HepG2 (cell line): ENCODE measurements around the gene POLE. TPM values are rescaled to one million over a fixed set of nuclear protein-coding genes. Genes with fewer than 3 reads are reported as not detected.

Source experiments
- ATAC-seq: fragments of 200-7000 bp; cut with Tn5 transposase; 3 replicates; pipeline ENCODE4 v1.9.1; 2020; ENCODE audit warnings: mild to moderate bottlenecking, moderate library complexity
- BruUV-seq: library from RNA; stranded (reverse); fragments of 400-500 nt; replicated peaks from 2 replicates; lab custom pipeline; 2021; lab: Mats Ljungman, UMichigan
- CTCF ChIA-PET: fragments of 300-600 bp; formaldehyde crosslinking; extraction: SDS; loops from one replicate; lab custom pipeline; 2021; ENCODE audit warnings: low total read pairs, inconsistent platforms, low intra/inter-chr PET ratio; lab: Yijun Ruan, JAX
- POLR2A ChIA-PET: fragments of 350-600 bp; sonication (Branson Sonifier 250); formaldehyde crosslinking; loops from one replicate; lab custom pipeline; 2020; ENCODE audit warnings: antibody characterized with exemption, inconsistent platforms; lab: Yijun Ruan, JAX
- DNase-seq: peaks from one replicate; pipeline ENCODE4 v3.0.0-alpha.2; 2015; ENCODE audit warnings: low spot score
- FAIRE-seq: peaks from 3 replicates; lab custom pipeline; 2011; peaks lifted over from hg19 to GRCh38; lab: Jason Lieb, UNC
- H2AFZ ChIP-seq: one replicate; pipeline ENCODE4 v1.6.1; 2011; ENCODE audit warnings: low read length, inconsistent platforms
- H3K27ac ChIP-seq: fragments of 300-600 bp; 3 replicates; pipeline ENCODE4 v1.8.0; 2011; ENCODE audit warnings: mixed run types, mild to moderate bottlenecking, mixed read lengths, low read length, inconsistent platforms; ENCODE audit not compliant: insufficient read depth; ENCODE audit errors: extremely low read length
- H3K27me3 ChIP-seq, 2 experiments: fragments of 200-600 bp in 1 of 2; 2 replicates in 1 of 2; 3 replicates in 1 of 2; pipeline versions ENCODE4 v1.6.0 to v1.8.0; 2011; ENCODE audit warnings: low read length in 2 of 2, mild to moderate bottlenecking in 2 of 2, moderate library complexity in 2 of 2, inconsistent platforms in 1 of 2; ENCODE audit not compliant: insufficient read depth in 2 of 2, control insufficient read depth in 1 of 2
- H3K36me3 ChIP-seq, 2 experiments: fragments of 200-600 bp in 1 of 2; replicated peaks in 1 of 2; 2 replicates in 1 of 2; 3 replicates in 1 of 2; pipeline versions ENCODE4 v1.5.1 to v1.8.0; 2011; ENCODE audit warnings: low read length in 2 of 2, inconsistent platforms in 1 of 2; ENCODE audit not compliant: insufficient read depth in 2 of 2, control insufficient read depth in 1 of 2
- H3K4me1 ChIP-seq: 2 replicates; pipeline ENCODE4 v1.5.1; 2012; ENCODE audit warnings: low read length, inconsistent platforms; ENCODE audit not compliant: insufficient read depth
- H3K4me2 ChIP-seq: 2 replicates; pipeline ENCODE4 v1.6.0; 2011; ENCODE audit warnings: low read depth, low read length, inconsistent platforms
- H3K4me3 ChIP-seq, 3 experiments: fragments of 200-600 bp in 1 of 3; sonication (generic), shearing (Covaris generic) in 1 of 3; replicated peaks in 1 of 3; 2 replicates each; pipeline ENCODE4 v1.5.1; 2011 to 2016; ENCODE audit warnings: low read length in 3 of 3, inconsistent platforms in 2 of 3, low read depth in 2 of 3, mild to moderate bottlenecking in 2 of 3, control low read depth in 1 of 3, mixed read lengths in 1 of 3; ENCODE audit not compliant: insufficient read depth in 1 of 3
- H3K79me2 ChIP-seq: one replicate; pipeline ENCODE4 v1.6.1; 2011; ENCODE audit warnings: low read length, inconsistent platforms; ENCODE audit not compliant: insufficient read depth
- H3K9ac ChIP-seq: 2 replicates; pipeline ENCODE4 v1.6.0; 2011; ENCODE audit warnings: mild to moderate bottlenecking, low read depth, low read length, inconsistent platforms; ENCODE audit not compliant: insufficient read depth
- H3K9me3 ChIP-seq: 2 replicates; pipeline ENCODE4 v1.5.1; 2012; ENCODE audit warnings: mild to moderate bottlenecking, low read length
- H4K20me1 ChIP-seq: 2 replicates; pipeline ENCODE4 v1.6.0; 2011; ENCODE audit warnings: inconsistent platforms, mild to moderate bottlenecking, low read length, moderate library complexity; ENCODE audit not compliant: insufficient read depth
- BRD4 ChIP-seq: sonication (generic); formaldehyde crosslinking; IDR thresholded peaks from 2 replicates; pipeline ENCODE4 v1.4.0; 2020; ENCODE audit warnings: missing genetic modification reagents
- GABPA ChIP-seq, 2 experiments: IDR thresholded peaks; 2 replicates each; pipeline ENCODE4 v1.6.1; 2011 to 2016; ENCODE audit warnings: low read depth in 2 of 2, low read length in 1 of 2, missing biosample characterization in 1 of 2, missing genetic modification characterization in 1 of 2
- GABPB1 ChIP-seq: IDR thresholded peaks from 2 replicates; pipeline ENCODE4 v1.6.1; 2016; ENCODE audit warnings: mild to moderate bottlenecking, missing genetic modification reagents, moderate library complexity, missing compliant biosample characterization
- HDAC1 ChIP-seq: sonication (generic); formaldehyde crosslinking; IDR thresholded peaks from 2 replicates; pipeline ENCODE4 v1.5.1; 2020; ENCODE audit warnings: mild to moderate bottlenecking, missing genetic modification reagents
- SATB2 ChIP-seq: sonication (generic); formaldehyde crosslinking; IDR thresholded peaks from 2 replicates; pipeline ENCODE4 v1.5.0; 2020; ENCODE audit warnings: missing genetic modification reagents
- ZBTB20 ChIP-seq: sonication (generic); formaldehyde crosslinking; IDR thresholded peaks from 2 replicates; pipeline ENCODE4 v1.8.1; 2023; ENCODE audit warnings: missing genetic modification reagents, low read depth, mild to moderate bottlenecking, borderline replicate concordance
- ZBTB42 ChIP-seq: sonication (generic); formaldehyde crosslinking; IDR thresholded peaks from 2 replicates; pipeline ENCODE4 v1.5.0; 2020; ENCODE audit warnings: mild to moderate bottlenecking, missing genetic modification reagents
- ZNF282 ChIP-seq: fragments of 450-650 bp; IDR thresholded peaks from 2 replicates; pipeline ENCODE4 v1.6.1; 2018; ENCODE audit not compliant: partially characterized antibody
- ZNF687 ChIP-seq: sonication (generic); formaldehyde crosslinking; IDR thresholded peaks from 2 replicates; pipeline ENCODE4 v1.5.1; 2020; ENCODE audit warnings: mild to moderate bottlenecking, missing genetic modification reagents, moderate library complexity
- ZSCAN21 ChIP-seq: sonication (generic); formaldehyde crosslinking; IDR thresholded peaks from 2 replicates; pipeline ENCODE4 v1.8.0; 2022; ENCODE audit warnings: mild to moderate bottlenecking, missing genetic modification reagents, moderate library complexity, borderline replicate concordance
- WGBS: methylation state at CpG from one replicate; pipeline ENCODE4 v1.1.6; 2017; ENCODE audit warnings: low lambda C conversion rate; 5-methylcytosine and 5-hydroxymethylcytosine counted together
- in situ Hi-C: cut with HindIII; loops from 2 replicates; pipeline ENCODE4 v1.10.0; 2017; ENCODE audit warnings: low pct_unique_long_range_greater_than_20kb; ENCODE audit not compliant: extremely low pct_ligation_motif_present
- intact Hi-C: fragments of 100-400 bp; cut with micrococcal nuclease; formaldehyde crosslinking; loops from one replicate; pipeline ENCODE4 v1.10.0; 2022; ENCODE audit not compliant: unreplicated experiment
- polyA plus RNA-seq, 8 experiments: library from polyadenylated mRNA; depleted of rRNA in 3 of 8; stranded (reverse) in 7 of 8; unstranded in 1 of 8; fragments of >200 nt; fragmentation: Illumina TruSeq in 4 of 8; extraction: Trizol in 4 of 8; gene quantifications; 2 replicates each; pipeline versions ENCODE4 v1.2.1 to v1.2.3, GENCODE V29; 2011 to 2016; ENCODE audit warnings: low read depth in 4 of 8, missing spikeins in 1 of 8, mixed read lengths in 1 of 8; ENCODE audit not compliant: insufficient read depth in 1 of 8
- total RNA-seq, 5 experiments: library from RNA; depleted of rRNA; stranded (reverse); fragments of >200 nt; fragmentation: Illumina TruSeq; extraction: Trizol; gene quantifications; 2 replicates each; pipeline ENCODE4 v1.2.3, GENCODE V29; 2016; ENCODE audit warnings: low read depth in 1 of 5
- TF ChIP-seq, protein P1 (sequence below): sonication (generic); formaldehyde crosslinking; IDR thresholded peaks from 2 replicates; pipeline ENCODE4 v1.4.0; 2020; ENCODE audit warnings: mild to moderate bottlenecking, missing genetic modification reagents

Gene POLE
- total and polyA plus RNA-seq, 2 of the 13 experiments (the other 11 are each of a cell fraction or from before 2014, with no cell fraction given): 25.3 to 52.2 TPM

- no peak overlapping the region for H2AFZ ChIP-seq
- no peaks in the 10 kb centered on the region for H4K20me1 ChIP-seq
- no peak overlapping the region for H3K9ac ChIP-seq
- H3K79me2 ChIP-seq: no peaks in the 10 kb centered on the region
- TF ChIP-seq, protein P1, sequence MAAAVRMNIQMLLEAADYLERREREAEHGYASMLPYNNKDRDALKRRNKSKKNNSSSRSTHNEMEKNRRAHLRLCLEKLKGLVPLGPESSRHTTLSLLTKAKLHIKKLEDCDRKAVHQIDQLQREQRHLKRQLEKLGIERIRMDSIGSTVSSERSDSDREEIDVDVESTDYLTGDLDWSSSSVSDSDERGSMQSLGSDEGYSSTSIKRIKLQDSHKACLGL: 0 out of 2 replicates have a peak, but pooled peaks have one; percentile 20
- TF ChIP-seq ZBTB20 (CRISPR knock-in tag): no peak
- ChIA-PET POLR2A (no interaction called here), CTCF (no interaction called here)
- no peaks in the 10 kb centered on the region for H3K36me3 ChIP-seq
- intact Hi-C loops: no loop called here
- DNase-seq (no peak), ATAC-seq (no peak), FAIRE-seq (no peak)
- H3K4me2 ChIP-seq: no peak overlapping the region
- peaks cover 63% of the 10 kb centered on the region for H3K4me1 ChIP-seq
- no peaks in the 10 kb centered on the region for H3K9me3 ChIP-seq
- in situ Hi-C loops: no loop called here
- 68% methylated on average over 37 of the region's 67 CpGs for WGBS
- H3K27ac ChIP-seq: no peak overlapping the region
- no peak overlapping the region for H3K4me3 ChIP-seq
- no TSS peak for BruUV-seq
- H3K27me3 ChIP-seq: peaks cover 4 to 56% of the 10 kb centered on the region in 2 experiments; a peak in 4 of 5 replicates
Observed at GRCh38 chr12:132603240-132604150, 83.6 kb downstream of the POLE start.

GRCh38 chr12:132602572-132603239 lies 84.4 kb downstream of the POLE start:
- CTCF ChIA-PET: no interaction called here
- in situ Hi-C loops (no loop called here), intact Hi-C loops (no loop called here)
- BruUV-seq: no TSS peak
- POLR2A ChIA-PET: no interaction called here
- Histone ChIP-seq H3K4me2 (no peak overlapping the region), H3K4me3 (no peak overlapping the region; a peak in 1 of 6 replicates), H3K9me3 (no peaks in the 10 kb centered on the region), H3K27me3 (peaks cover 4 to 52% of the 10 kb centered on the region in 2 experiments; a peak in 4 of 5 replicates), H3K27ac (no peak overlapping the region), H3K9ac (no peak overlapping the region), H3K4me1 (peaks cover 57% of the 10 kb centered on the region), H4K20me1 (no peaks in the 10 kb centered on the region), H3K36me3 (no peaks in the 10 kb centered on the region), H3K79me2 (no peaks in the 10 kb centered on the region), H2AFZ (no peak overlapping the region)
- DNase-seq (no peak), FAIRE-seq (no peak), ATAC-seq (peak; percentile 8; the same call in 1 of the 3 replicates)
- 49% methylated on average over 29 of the region's 29 CpGs for WGBS
- TF ChIP-seq BRD4 (CRISPR knock-in tag) (no peak), ZNF687 (CRISPR knock-in tag) (peak; percentile 64), GABPA (IDR thresholded peaks at IDR 0.05; ENCODE audit: low read depth, low read length) (no peak), GABPA (CRISPR knock-in tag; IDR thresholded peaks at IDR 0.05; ENCODE audit: low read depth) (peak; percentile 60; the same call in 1 of the 2 replicates), HDAC1 (CRISPR knock-in tag) (peak; percentile 29; the same call in 1 of the 2 replicates), ZBTB42 (no peak), GABPB1 (CRISPR knock-in tag) (peak; percentile 25; the same call in 1 of the 2 replicates), ZNF282 (no peak), ZSCAN21 (no peak), SATB2 (no peak)
